HG03280 (cell line): ENCODE measurements around the gene IFI30.

Experiments used
- ATAC-seq: cut with Tn5 transposase; IDR thresholded peaks from one replicate; pipeline ENCODE4 v1.9.1; 2021; ENCODE audit warnings: mild to moderate bottlenecking, moderate library complexity; ENCODE audit not compliant: unreplicated experiment

The IFI30 gene

DNA sequence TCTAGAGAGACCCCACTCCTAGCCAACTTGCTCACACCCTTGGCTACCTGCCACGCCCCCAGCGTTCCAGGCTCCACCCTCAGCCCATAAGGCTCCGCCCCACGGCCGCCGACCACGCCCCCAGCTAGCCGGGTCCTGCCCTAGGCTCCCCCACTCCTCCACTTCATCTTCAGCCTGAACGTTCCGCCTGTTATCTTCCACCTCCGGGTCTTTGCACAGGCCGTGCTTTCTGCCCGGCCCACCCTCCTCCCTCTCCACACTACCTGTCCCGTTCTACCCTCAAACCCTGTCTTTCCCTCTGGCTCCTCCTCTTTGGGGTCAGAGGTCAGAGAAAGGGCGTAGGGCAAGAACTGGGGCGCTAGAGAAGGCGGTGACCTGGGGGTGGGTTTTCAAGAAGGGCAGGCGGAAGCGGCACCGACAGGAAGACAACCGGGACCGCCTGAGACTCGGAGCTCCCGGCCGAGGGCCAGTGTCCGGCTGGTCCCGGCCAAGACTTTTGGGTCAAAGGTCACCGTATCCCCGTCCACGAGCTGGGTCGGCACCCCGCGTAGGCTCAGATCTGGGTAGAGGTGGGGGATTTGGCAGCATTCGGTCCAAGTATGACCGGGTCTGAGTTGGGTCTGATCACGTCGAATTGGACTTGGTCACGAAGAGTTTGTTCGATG, 50.4 kb downstream of the IFI30 start:
- no peak for ATAC-seq

DNA sequence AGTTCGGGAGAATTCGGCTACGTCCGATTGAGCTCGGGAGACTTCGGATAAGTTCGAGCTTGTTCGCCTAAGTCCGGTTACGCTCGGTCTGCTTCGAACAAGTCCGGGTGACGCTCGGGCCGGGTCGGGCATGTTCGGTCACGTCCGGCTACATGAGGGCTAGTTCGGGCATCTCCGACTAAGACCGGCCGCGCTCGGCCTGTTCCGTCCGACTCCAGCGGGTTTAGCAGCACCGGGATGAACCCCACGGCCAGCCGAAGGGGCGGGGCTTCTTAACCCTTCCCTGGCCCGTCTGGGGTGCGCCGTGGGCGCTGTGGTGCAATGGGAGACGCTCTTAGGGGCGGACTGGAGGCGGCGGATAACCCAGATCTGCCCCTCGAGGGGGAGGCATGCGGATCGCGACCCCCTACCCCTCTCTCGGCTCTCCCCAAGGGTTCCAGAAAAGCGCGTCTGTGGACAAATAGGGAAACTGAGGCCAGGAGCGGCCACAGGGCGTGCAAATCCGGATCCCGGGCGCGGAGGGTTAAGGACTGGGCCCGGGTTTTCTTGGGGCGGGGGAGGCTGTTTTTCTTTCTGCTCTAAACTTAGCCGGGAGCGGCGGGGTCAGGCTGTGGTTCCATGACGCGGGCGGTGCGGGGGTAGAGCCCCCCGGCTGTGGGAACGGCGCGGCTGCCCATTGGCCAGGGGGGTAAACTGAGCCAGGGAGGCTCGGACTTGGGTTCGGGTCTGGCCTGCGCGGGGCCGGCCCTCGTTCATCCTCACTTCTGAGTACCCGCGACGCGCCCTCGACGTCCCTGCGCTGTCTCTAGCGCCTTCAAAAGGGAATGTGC, 51.1 kb downstream of the IFI30 start:
- ATAC-seq = peak; percentile 95

DNA sequence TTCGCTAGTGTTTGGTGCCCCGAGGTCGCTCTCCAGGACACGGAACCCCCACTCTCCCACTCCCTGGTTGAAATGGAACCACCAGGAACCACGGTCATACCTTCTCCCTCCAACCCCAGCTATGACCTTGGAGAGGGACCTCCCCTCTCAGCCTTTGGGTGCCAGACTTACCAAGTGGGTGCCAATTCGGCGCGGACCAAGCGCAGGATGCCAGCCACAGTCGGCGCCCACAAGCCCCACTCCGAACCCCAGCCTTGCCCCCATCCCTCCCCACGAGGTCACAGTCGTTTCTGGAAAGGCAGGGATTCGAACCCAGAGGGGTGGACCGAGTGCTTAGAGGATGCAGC, 51.7 kb downstream of the IFI30 start:
- no peak for ATAC-seq

DNA sequence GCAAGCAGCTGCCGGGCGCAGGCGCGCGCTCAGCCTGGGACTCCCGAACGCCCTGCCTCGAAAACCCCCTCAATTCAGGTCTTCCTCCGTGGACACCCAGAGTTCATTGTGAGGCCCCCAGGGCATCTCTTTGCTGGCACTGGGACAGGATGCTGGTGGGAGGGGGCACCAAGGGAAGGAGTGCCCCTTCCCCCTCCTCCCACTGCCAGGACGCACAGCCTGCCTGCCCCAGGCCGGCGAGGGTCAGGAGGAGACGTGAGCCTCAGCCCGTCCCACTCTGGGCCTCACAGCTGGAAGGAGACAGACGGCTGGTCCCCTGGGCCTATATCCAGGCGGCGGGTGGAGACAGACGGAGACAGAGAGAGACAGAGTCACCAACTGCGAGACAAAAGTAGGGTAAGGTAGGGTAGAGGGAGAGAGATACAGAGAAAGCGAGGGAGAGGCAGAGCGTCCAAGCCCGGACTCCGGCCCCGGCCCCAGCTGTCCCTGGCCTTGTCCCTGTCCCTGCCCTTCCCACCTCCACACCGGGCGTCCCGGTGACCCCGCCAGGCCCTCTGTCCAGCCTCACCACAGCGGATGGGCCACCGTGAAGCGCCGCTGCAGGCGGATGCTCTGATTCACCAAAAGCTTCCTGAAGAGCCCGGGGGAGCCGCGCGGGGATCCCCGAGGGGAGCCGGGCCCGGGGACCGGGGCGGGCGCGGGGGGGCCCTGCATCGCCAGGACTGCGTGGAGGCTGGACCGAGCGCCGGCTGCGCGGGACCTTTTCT, 52.3 kb downstream of the IFI30 start, which contains the start of gene PDE4C:
Gene PDE4C (minus strand): TSS at position 737 of the 767 bp plus-strand sequence. CDS start 23 bp downstream, at position 714.
- no peak for ATAC-seq

DNA sequence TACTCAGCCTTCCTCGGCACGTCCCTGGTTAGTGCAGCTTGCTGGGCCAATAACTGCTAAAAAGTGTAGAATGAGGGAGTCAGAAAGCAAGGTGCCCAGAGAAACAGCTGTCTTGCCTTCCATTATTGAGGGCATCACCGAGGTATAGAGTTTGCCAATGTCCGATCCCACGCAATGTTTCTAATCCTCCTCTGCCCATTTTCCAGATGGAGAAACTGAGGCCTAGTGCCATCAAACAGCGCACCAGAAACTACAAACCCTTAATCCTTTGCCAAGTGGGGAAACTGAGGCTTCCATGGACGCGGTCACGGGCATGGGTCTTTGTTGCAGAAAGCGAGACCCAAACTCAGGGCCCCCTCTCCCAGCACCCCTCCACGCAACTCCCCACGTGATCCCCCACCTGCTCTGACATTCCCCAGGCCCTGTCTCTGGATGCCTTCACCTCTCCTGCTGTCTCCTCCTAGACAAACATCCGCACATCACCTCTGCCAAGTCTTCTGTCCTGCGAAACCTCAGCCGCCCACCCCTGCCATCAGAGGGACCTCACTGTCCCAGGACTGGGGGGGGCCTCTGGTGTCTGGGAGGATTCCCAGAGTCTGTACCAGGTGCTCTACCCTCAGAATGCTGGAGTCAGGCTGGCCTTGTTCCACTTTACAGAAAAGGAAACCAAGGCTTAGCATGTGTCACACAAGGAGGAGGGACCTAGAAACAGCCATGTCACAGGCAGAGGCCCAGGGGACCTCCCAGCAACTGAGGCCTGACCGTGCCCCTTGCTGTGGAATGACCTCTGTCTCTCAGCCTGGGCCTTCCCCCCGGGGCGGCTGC, 53.6 kb downstream of the IFI30 start:
- ATAC-seq = no peak
